H1 (cell line): Measurements from ENCODE around the gene SCAP.

Source experiments
- ASH2L ChIP-seq: fragments of 200-600, 300-600 bp; sonication (generic); IDR thresholded peaks from one replicate; pipeline ENCODE4 v1.7.1; 2017; ENCODE audit warnings: low read length
- EP300 ChIP-seq, 2 experiments: IDR thresholded peaks; 1 replicate in 1 of 2; 2 replicates in 1 of 2; pipeline ENCODE4 v1.6.1; 2011 to 2012; ENCODE audit warnings: low read depth in 2 of 2, low read length in 2 of 2, mild to moderate bottlenecking in 2 of 2, borderline replicate concordance in 1 of 2, inconsistent platforms in 1 of 2, moderate library complexity in 1 of 2

GRCh38 chr3:47512416-47513124 lies 36.8 kb upstream of the SCAP start:
- TF ChIP-seq EP300 (IDR thresholded peaks at IDR 0.05; ENCODE audit: borderline replicate concordance in 1 of 2, low read depth in 2 of 2, low read length in 2 of 2) (no peak), ASH2L (no peak)
